NOMO-1 treated with dmso at 0.1 percent for 144 hours (cell line): Measurements from ENCODE around the gene SMPD3.
A peak's percentile ranks its signal among the peaks of the same experiment; 100 is the strongest.
"Not testable (repeated sequence)": the region's sequence is repeated elsewhere in the genome, so short reads cannot be mapped to it uniquely, and the experiment has no call there.

Source experiments
- DNase-seq: peaks from one replicate; lab custom pipeline; 2025; ENCODE audit not compliant: unreplicated experiment; lab: John Stamatoyannopoulos, UW

SMPD3 gene

DNA sequence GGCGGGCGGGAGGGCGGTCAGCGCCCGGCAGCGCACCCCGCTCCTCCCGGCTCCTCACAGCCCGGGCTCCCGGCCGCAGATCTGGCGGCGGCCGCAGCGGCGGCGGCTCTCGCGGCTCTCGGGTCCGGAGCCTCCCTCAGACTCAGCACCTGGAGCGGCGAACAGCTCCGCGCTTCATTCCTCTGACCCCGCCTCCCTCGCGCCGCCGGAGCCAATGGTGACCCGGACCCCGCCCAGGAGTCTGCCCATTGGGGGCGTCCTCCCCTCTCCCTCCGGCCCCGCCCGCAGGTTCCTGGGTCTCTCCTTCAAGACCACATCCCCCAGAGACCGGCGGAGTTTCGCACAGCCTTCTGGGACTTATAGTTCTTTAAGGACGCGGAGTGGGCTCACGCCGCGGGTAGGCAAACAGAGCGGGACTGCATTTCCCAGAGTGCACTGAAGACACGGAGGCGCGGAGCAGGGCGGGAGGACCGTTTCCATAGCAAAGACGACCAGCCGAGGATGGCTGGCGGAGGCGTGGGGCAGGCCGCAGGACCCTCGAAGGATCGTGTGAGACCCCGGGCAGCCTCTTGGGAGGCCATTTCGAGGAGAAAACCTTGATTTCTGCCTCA is at the start of gene SMPD3:
TSS of gene SMPD3 (minus strand) at position 149 of the 611 bp plus-strand sequence. CDS start 76,327 bp downstream, outside the sequence.
- peak; percentile 96 for DNase-seq

DNA sequence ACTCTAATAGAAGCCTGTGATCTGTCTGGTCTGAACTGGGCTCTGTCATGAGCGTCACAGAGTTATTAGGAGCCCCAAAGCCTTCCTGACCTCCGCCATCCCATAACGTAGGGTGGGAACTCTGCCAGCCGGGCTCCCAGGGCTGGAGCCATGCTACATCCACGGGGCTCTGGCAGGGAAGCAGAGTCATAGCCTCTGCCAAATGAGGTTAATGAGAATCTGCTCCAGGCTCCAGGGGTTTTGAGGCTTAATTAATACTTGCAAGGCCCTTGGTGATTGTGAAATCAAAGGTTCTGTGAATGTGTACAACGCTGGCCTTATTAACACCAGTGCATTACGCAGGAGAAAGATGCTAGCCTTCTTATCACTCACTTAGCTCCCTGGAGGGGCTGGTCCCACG is 48.4 kb upstream of the SMPD3 start:
- no peak for DNase-seq

DNA sequence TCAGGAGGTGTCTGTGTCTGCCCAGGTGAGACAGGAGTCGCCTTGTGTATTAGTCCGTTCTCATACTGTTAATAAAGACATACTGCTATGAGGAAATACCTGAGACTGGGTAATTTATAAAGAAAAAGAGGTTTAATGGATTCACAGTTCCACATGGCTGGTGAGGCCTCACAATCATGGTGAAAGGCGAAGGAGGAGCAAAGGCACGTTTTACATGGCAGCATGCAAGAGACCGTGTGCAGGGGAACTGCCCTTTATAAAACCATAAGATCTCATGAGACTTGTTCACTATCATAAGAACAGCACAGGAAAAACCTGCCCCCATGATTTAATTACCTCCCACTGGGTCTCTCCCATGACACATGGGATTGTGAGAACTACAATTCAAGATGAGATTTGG is 46.0 kb upstream of the SMPD3 start:
- not testable (repeated sequence) for DNase-seq

DNA sequence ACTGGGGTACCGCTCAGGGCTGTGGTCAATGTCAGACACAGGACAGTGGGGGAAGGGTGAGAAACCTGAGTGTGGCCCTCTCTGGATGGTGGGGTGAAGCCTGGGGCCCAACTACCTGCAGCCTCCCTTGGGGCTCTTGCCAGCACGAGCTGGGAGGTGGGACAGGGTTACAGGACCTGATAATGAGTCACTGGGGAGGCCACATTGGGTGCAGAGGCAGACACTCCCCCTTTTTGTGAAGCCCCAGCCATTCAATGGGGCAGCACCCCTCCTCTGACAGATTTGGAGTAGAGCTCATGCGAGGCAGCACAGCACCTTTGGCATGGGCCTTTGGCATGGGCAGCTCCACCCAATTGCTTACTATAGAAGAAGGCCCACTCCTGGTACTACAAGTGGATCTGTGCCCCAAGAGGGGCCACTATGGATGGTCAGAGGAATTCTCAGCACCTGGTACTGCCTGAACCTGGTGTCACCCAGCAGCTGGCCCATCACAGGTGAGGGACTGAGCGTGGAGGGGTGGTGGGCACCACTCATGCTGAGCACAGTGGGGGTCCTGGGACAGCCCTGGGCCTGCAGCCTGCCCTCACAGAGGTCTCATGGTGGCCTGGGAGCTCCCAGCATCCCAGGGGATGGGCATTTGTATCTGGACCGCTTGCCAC is 45.2 kb upstream of the SMPD3 start:
- DNase-seq: no peak

DNA sequence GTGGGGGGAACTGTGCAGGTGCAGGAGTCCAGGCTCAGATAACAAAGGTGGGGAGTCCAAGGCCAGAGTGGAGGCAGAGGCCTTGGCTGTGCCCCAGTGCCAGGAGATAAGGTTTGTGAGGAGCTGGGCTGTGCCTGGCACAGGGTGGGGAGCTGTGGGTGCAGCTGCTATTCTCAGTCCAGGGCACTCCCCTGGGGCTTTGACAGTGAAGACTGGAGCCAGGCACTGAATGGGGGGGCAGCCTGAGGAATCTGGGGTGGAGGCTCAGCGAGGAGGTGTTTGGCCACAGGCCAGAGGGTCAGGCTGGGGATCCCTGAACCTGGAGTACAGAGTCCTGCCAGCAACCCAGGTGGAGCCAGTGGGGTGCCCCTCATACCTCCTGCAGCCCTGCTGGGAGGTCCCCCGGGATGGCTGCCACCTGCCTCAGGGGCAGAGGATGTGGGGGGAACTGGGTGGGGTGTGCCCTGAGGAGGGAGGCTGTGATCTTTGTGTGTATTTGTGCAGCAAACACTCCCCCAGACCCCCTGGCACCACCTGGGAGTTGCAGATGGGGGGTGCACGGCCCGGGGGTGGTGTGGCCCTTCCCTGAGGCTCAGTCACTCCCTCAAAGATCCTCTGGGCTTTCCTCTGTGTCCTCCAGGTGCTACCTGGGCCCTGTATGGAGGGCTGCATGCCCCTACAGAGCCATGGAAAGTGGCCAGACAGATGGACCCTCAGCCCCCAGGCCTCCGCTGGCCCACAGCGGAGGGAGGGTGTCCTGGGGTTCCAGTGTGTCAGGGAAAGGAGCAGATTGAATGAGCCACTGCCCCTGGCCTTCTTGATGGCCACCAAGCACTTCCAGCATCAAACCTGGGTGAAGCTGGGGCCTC is 44.5 kb upstream of the SMPD3 start:
- no peak for DNase-seq

DNA sequence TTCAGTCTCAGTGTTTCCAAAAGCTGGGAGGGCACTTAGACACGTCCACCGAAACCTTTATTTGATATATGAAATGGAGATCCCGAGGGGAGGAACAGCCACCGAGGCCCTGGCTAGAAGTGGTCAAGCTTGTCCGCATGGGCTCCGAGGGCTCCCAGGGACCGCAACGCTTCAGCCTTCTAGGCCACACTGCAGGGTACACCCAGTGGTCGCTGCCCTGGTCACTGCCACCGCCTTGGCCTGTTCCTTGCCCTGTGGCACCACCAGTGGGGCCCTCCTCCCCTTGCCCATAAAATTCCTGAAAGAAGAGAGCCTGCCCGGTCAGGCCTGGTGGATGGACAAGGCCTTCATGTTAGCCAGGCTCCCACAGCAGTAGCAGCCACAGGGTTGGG is 43.8 kb upstream of the SMPD3 start:
- no peak for DNase-seq

DNA sequence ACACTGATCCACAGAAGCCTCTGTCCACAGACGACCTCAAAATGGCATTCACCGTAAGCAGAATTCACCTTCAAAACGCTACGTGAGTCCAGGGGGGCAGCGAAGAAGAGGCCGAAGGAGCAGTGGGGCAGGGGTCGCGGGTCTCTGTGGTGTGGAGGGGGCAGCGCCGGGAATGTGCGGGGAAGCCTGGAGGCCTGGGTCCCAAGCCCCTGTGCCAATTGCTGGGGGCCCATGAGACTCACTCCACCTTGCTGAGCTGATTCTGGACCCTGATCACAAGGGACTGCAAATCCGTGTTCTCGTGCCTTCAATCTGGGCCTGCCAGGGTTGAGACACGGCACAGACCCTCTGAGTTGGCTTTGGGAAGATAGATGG is 43.3 kb upstream of the SMPD3 start:
- DNase-seq: no peak

DNA sequence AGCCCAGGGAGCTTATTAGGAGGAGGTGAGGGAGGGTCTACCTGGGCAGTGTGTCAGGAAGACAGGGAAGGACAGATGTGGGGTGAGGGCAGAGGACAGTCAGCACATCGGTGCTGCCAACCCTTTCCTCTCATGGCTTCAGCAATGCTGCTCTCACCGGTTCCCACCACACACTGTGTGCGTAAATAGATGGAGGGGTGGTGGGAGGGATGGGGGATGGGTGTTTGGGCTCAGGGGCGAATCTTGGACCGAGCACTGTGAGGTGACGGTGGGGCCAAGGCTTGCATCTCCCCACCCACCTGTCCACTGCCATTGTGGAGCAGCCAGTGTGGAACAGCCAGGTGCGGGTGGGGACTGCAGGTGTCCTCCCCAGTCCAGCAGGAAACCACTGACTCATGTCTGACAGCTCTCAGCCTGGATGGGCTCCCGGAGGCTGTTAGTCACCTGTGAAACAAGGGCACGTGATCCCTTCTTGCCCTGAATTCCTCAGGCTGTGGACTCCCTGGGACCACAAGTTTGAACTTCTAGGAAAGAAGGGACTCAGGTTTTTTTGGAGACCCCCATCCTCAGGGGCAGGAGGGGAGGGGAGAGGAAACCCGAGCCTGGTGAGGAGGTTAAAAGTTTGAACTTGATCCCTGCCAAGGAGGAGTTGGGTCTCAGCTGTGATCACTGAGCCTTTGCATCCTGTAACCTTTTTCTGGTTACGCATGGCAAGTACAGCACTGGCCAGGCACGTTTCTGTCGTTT is 42.7 kb upstream of the SMPD3 start:
- no peak for DNase-seq

DNA sequence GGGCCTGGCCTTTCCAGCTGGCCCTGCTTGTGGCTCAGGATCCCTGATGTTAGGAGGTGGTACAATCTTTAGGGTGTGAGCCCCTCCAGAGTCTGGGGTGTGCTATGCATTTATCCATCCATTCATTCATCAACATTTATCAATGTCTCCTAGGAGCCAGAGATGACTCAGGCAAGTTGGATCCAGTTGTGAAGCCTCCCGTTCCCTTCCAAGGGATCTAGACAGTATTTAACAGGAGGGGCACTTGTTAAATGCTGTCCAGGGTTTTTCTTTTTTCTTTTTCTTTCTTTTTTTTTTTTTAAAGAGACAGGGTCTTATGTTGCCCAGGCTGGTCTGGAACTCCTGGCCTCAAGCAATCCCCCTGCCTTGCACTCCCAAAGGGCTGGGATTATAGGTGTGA is 42.0 kb upstream of the SMPD3 start:
- DNase-seq: no peak

DNA sequence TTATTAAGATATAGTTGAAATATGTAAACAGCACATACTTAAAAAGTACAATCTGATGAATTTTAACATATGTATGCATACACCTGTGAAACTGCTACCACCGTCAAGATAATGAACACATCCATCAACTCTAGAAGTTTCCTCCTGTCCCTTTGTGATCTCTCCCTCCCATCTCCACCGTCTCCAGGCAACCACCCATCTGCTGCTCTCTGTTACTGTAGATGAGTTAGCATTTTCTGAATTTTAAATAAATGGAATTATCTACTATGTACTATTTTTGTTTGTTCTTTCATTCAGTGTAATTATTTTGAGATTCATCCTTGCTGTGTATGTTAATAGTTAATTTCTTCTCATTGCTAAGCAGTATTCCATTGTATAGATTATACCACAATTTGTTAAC is 40.2 kb upstream of the SMPD3 start:
- no peak for DNase-seq

DNA sequence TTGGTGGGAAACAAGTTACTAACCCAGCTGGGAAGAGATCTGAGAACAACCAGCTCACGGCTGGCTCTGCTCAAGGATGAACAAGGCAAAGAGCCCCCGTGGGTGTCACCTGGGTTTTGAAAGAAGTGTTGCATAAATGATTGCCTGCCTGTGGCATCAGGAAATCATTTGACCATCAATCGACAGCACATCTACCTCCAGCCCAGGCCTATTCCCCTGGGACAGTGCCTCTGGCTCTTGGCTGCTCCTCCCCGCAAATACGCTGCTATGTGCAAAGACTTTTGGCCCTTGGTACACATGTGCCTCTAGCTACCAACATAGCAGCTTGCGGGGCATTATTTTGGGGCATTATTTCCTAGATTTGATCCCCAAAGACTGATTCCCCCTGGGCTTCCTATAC is 39.4 kb upstream of the SMPD3 start:
- DNase-seq: no peak

DNA sequence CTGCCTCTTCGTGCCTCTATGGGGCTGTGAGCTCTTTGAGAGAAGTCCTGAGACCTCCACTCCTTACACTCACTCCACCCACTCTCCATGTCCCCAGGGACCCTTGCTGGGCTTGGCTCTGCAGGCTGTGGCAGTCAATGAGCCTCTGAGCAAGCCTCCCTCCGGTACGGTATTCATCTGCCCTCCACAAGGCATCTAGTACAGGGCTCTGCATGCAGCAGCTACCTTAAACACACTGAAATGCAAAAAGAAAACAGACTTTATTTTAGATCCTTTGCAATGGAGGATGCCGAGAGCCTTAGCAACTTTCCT is 38.9 kb upstream of the SMPD3 start:
- no peak for DNase-seq

DNA sequence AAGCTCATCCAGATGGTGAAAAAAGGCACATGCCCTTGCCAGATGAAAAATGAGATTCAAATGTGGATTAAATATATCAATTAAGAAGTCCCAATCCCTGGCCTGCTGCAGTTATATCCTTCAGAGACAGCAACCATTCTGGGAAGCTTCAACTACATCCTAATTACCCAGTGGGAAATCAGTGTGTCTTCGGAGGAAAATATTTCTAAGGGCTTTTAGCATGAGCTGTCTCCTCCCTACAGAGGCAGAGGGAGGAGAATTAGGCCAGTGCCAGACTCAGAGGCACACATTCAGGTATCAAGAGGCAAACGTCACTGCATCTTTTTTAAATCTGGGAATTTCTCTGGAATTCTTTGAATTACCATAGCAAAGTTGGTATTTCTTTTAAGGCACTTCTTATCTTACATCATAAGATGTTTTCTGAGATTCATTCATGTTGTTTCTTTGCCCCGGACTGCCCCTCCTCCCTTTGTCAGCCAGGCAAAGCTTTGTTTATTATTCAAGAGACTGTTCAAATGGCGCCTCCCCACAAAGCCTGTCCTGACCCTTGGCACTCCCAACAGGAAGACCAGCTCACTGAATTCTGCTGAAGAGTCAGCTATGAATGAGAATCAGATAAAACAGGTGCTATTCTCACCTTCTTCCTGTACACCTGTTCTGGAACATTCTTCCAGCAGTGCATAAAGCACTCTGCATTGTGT is 38.3 kb upstream of the SMPD3 start:
- DNase-seq: no peak

DNA sequence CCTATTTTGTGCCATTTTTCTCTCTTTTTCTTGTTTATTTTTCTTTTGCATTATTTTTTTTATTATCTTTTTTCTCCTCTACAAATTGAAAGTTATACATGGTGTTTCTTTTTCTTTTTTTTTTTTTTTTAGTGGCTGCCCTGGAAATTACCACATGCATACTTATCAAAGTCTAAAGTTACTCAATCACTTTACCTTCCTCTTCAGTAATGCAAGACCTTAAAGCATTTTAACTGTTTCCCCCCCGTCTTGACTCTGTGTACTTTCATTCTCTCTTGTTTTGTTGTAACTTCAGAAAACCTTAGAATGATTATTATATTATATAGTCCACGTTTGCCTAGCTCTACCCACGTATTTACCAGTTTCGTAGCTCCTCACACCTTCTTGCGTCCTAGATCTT is 33.3 kb upstream of the SMPD3 start:
- DNase-seq: no peak

DNA sequence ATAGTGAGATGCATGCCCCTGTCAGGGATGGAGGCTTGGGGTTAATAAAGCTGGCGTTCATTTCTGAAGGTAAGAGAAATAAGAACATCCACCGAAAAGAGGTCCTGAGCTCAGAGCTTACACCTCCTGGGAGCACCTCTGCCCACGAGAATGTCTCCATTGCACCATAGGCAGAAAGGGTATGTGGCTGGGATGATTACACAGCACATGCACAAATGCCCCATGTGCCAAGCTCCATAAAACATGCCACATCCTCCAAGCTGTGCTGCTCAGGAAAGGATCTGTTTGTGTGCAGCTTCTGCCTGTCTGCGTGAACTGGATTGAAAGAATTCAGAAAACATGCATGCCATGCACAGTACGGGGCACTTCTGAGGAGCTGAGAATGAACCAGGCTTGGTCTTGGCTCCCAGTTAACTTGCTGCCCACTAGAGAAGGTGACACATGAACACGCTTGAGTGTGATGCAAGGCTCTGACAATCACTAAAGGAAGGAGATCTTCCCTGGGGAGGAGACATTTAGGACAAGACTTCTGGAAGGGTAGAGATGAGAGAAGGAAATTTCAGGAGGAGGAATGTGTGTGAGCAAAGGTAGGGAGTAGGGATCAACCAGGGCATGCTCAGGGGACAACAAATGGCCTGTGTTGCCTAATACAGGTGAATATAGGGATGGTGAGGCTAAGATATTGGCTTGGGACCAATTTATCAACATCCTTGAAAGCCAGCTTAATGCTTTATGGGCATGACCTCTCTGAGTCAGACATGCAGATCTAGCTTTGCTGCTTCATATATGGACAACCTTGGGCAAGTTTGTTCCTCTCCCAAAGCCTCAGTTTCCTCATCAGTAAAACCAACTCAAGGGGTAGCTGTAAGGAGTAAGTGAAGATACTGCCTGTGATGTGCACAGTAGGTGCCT is 32.0 kb upstream of the SMPD3 start:
- DNase-seq: no peak

DNA sequence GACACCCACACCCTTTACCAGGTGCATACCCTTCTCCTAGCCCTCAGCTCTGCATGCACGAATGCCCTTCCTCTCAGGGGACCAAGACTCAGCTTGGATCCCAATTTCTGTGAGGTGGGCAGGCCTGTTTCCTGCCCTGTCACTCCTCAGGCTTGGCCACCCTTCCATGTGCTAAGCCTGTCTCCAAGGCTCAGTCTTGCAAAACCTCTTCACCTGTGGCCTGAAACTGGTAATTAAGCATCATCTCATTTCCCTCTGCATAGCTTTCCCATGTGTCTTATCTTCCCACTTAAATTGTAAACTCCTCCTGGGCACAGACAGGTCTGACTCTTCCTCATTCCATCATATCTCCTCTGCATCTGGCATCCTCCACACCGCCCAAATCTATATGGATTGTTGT is 31.0 kb upstream of the SMPD3 start:
- DNase-seq: no peak

DNA sequence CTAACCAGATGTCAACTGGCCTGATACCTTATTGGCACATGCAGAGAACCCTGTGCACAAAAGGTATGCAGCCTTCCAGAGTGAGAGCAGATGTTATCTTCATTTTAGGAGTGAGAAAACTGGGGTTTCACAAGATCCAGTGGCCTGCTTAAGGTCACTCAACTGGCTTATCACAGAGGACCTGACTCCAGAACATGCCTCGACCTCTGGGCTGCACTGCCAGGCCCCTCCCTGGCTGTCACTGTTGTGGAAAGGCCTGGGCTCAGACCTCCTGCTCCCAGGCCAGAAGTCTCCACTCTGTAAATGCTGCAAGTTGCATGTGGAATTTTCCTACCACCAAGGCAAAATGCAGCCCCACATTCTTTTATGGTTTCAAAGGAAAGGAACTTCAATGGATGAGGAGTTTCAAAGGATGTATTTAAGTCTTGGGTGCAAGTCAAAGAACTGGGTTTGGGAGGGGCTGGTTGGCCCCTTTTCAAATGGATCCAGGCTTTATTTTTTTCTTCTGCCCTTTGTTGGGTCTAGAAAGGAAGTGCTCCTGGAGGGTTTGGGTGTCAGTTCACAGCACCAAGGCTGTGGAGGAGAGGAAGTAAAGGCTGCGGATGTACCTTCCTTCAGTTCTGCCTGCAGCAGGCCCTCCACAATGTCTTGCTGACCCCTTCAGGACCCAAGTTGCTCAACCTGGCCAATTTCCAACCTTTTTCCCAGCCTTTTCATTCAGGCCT is 30.4 kb upstream of the SMPD3 start:
- no peak for DNase-seq

DNA sequence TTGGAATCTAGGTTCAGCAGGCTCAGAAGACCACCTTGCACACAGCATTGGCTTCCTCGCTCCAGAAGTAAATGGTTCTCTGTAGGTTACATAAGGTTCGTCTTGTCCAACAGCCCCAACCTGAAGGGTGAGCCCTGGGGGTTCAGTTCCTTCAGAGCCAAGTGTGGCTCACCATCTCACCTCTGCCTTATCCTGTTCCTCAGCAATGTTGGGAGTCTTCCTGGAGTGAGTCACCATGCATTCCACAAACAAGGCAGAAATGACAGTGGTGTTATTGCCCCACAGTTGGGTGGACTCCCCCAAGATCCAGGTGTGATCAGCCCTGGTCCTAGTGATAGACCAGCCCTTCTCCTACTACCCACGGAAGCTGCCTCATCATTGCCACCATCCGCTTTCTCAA is 26.8 kb upstream of the SMPD3 start:
- DNase-seq: no peak

DNA sequence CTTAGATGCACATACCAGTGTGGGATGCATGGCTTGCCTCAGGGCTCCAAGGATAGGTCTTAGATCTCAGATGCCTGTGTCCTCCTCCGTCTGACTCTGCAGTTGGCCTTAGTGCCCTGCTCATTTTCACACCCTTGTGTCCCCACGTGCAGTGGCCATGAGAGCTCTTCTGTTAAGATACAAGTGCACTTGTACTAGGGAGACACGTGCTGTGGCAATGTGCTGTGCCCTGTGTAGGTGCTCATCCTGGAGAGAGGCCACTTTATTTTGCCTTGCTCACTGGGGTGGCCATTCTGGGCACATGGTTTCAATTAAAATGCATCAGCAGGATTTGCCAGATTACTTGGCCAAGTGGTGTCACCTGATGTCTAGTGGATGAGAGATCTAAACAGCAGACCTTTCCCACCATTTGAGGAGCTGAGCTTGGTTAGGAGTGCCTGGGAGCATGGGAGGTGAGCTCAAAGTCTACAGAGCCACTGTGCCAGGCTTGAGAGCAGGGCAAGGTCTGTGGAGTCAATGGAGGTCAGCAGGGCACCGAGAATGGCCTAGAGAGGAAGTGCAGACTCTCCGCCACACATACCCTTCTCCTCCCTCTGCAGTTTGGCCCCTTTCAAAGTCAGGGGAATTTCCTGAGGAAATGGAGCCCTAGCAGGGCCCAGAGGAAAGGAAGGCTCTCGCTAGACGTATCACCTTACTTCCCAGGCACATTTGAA is 25.2 kb upstream of the SMPD3 start:
- DNase-seq: no peak
